A673 (cell line): ENCODE data around the gene RPP25L.

Experiments used
- EZH2 ChIP-seq: fragments of 200-600 bp; sonication (generic); IDR thresholded peaks from 2 replicates; pipeline ENCODE4 v1.6.1; 2017; ENCODE audit warnings: borderline replicate concordance, low read depth, mild to moderate bottlenecking, mixed read lengths, antibody characterized with exemption, low read length; ENCODE audit not compliant: poor library complexity, severe bottlenecking
- TF ChIP-seq, protein P1 (sequence below): fragments of 300-800, 200-600 bp; sonication (generic); conservative IDR thresholded peaks from 2 replicates; pipeline ENCODE4 v1.5.1; 2017; ENCODE audit warnings: low read depth, mild to moderate bottlenecking, antibody characterized with exemption, low read length, moderate library complexity, mixed read lengths

DNA sequence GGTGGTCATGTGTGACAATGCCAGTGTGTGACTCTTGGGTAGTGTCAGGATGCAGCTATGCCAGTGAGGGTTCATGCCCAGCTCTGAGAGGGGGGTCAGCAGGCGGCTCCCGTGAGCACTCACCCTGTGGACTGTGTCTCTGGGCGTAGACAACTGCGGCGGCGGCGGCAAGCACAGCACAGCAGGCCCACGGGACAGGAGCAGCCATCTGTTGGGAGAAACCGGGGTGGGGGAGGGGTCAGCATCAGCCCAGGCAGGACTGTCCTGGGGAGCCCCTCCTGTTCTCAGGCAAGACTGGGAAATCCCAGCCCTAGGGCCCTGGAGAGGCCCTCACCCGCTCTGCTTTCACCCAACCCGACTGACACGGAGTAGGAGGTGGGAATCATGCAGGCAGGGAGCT lies 43.1 kb downstream of the RPP25L start:
- TF ChIP-seq, protein P1, sequence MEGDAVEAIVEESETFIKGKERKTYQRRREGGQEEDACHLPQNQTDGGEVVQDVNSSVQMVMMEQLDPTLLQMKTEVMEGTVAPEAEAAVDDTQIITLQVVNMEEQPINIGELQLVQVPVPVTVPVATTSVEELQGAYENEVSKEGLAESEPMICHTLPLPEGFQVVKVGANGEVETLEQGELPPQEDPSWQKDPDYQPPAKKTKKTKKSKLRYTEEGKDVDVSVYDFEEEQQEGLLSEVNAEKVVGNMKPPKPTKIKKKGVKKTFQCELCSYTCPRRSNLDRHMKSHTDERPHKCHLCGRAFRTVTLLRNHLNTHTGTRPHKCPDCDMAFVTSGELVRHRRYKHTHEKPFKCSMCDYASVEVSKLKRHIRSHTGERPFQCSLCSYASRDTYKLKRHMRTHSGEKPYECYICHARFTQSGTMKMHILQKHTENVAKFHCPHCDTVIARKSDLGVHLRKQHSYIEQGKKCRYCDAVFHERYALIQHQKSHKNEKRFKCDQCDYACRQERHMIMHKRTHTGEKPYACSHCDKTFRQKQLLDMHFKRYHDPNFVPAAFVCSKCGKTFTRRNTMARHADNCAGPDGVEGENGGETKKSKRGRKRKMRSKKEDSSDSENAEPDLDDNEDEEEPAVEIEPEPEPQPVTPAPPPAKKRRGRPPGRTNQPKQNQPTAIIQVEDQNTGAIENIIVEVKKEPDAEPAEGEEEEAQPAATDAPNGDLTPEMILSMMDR, result no peak
- TF ChIP-seq EZH2, result no peak
